NB4 (cell line): Measurements from ENCODE around the gene SH3GLB1.

Experiments
- CTCF ChIP-seq: IDR thresholded peaks from one replicate; pipeline ENCODE4 v1.5.1; 2012; ENCODE audit warnings: low read depth, low read length
- MAX ChIP-seq: IDR thresholded peaks from 2 replicates; pipeline ENCODE4 v1.6.1; 2011; ENCODE audit warnings: low read depth, low read length

- TF ChIP-seq CTCF: no peak
- no peak for TF ChIP-seq MAX
These were observed 60.7 kb downstream of the SH3GLB1 start for GRCh38 chr1:86765073-86765472.
